HT-29 (cell line): ENCODE data around the gene OR2V1. TPM values are rescaled to one million over a fixed set of nuclear protein-coding genes. Genes with fewer than 3 reads are reported as not detected.
A peak's percentile ranks its signal among the peaks of the same experiment; 100 is the strongest.
"Not testable (repeated sequence)": the region's sequence is repeated elsewhere in the genome, so short reads cannot be mapped to it uniquely, and the experiment has no call there.

Source experiments
- DNase-seq: peaks from one replicate; pipeline ENCODE4 v3.0.0-alpha.2; 2015; ENCODE audit warnings: low spot score
- total RNA-seq: library from RNA; depleted of rRNA; stranded (reverse); fragments of >200 nt; shearing (Covaris generic); gene quantifications from 2 replicates; pipeline ENCODE4 v1.2.3, GENCODE V29; 2014; rRNA removed

OR2V1 gene, protein sequence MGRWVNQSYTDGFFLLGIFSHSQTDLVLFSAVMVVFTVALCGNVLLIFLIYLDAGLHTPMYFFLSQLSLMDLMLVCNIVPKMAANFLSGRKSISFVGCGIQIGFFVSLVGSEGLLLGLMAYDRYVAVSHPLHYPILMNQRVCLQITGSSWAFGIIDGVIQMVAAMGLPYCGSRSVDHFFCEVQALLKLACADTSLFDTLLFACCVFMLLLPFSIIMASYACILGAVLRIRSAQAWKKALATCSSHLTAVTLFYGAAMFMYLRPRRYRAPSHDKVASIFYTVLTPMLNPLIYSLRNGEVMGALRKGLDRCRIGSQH
- total RNA-seq: not detected in 2 replicates

GRCh38 chr5:181130832-181131496 lies at the start of gene OR2V1:
OR2V1 (minus strand) TSS chr5:181131169; CDS start chr5:181125304, 5,865 bp downstream.
- DNase-seq: no peak

GRCh38 chr5:181177559-181177958 lies 46.6 kb upstream of the OR2V1 start:
- DNase-seq: not testable (repeated sequence)

DNA sequence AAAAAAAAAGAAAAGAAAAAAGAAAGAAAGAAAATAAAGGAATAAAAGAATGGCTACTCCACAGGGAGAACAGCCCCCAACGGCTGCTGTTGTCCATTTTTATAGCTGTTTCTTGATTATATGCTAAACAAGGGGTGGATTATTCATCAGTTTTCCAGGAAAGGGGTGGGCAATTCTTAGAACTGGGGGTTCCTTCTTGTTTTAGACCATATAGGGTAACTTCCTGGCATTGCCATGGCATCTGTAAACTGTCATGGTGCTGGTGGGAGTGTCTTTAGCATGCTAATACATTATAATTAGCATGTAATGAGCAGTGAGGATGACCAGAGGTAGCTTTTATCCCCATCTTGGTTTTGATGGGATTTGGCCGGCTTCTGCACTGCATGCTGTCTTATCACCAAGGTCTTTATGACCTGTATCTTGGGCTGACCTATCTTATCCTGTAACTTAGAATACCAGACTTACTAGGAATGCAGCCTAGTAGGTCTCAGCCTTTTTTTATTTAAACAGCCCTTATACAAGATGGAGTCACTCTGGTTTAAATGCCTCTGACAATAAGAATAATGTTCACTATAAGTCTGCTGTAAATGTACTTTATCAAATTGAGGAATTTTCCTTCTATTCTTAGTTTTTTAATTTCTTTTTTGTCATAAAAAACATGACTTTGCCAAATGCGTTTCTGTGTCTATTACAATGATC lies 45.4 kb upstream of the OR2V1 start:
- no peak for DNase-seq

- peak; percentile 92 for DNase-seq
Observed at GRCh38 chr5:181173420-181174342, 42.7 kb upstream of the OR2V1 start.

DNA sequence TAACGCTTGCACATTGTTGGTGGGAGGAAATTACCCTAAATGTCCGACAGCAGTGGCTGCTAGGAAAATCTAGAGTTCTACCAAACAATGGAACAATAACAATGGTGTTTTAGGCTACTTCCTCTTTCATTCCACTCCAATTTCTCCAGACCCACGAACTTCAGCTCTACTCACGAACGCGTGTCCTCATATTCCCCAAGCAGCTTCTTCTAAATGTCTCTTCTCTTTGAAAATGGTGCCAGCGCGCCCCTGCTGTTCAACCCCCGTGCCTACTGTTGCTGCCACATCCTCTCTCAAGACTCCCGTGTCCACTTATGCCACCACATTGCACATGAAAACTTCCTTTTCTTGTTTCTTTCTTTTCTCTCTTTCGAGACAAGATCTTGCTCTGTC lies 42.1 kb upstream of the OR2V1 start:
- peak; percentile 64 for DNase-seq

DNA sequence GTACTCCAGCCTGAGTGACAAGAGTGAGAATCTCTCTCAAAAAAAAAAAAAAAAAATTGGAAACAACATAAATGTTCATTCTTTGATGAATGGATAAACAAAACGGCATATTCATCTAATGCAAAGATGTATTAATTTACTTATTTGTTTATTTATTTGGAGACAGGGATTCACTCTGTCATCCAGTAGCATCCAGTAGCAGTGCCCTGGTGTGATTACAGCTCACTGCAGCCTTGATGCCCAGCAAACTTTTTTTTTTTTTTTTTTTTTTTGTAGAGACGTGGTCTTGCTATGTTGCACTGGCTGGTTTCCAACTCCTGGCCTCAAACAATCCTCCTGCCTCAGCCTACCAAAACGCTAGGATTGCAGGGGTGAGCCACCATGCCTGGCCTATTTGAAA lies 40.8 kb upstream of the OR2V1 start:
- DNase-seq: no peak

GRCh38 chr5:181170996-181171395 lies 40.0 kb upstream of the OR2V1 start:
- DNase-seq: no peak

GRCh38 chr5:181170237-181170825 lies 39.4 kb upstream of the OR2V1 start:
- DNase-seq: no peak

DNA sequence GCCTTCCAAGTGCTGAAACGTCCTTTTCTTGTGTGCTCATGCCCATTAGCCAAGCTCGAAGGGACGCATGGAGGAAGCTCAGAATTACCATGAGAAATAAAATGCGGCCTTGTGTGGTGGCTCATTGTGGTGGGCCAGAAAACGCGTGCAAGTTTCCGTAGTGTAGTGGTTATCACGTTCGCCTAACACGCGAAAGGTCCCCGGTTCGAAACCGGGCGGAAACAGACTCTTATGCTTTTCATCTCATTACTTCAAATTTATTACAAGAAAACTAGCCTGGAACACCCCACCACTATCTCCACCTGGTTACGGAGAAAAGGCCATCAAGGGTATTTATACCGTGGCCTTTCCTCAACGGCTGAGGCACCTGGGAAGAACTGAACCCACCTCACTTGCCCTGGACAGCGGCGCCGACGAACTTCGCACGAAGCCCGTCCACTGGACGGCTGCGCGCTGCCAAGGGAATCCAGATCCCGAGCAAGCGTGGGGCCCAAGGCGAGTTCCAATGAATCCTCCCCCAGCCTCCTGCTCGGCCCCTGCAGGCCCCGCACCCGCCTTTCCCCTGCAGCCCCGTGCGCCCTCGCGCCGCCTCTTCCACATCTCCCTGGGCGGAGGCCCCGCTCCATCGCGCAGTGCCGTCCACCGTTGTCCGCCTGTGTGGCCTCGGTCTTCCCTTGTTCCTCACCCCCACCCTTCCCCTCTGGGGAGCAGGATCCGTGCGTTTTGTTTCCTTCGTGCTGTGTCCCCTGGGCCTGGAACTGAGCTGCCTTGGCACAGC lies 38.7 kb upstream of the OR2V1 start:
- DNase-seq: peak; percentile 77

DNA sequence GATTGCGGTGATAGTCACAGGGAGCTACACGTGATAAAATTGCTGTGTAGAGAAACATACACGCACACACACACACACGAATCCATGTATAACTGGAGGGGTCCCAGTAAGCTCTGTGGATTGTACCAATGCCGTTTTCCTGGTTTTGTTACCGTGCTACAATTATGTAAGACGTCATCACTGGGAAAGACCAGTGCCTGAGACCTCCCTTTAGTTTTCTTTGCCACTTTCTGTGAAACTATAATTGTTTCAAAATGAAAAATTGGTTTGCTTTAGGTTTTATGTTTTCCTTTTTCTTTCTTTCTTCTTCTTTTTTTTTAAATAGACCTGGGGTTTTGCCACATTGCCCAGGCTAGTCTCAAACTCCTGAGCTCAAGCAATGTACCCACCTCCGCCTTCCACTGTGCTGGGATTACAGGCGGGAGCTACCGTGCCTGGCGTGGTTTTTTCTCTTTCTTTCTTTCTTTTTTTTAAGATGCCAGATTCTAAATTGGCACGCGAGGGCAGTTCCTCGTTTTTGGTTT lies 37.7 kb upstream of the OR2V1 start:
- DNase-seq: peak; percentile 22

- DNase-seq: peak; percentile 56
Observed at GRCh38 chr5:181167814-181168488, 37.0 kb upstream of the OR2V1 start.

DNA sequence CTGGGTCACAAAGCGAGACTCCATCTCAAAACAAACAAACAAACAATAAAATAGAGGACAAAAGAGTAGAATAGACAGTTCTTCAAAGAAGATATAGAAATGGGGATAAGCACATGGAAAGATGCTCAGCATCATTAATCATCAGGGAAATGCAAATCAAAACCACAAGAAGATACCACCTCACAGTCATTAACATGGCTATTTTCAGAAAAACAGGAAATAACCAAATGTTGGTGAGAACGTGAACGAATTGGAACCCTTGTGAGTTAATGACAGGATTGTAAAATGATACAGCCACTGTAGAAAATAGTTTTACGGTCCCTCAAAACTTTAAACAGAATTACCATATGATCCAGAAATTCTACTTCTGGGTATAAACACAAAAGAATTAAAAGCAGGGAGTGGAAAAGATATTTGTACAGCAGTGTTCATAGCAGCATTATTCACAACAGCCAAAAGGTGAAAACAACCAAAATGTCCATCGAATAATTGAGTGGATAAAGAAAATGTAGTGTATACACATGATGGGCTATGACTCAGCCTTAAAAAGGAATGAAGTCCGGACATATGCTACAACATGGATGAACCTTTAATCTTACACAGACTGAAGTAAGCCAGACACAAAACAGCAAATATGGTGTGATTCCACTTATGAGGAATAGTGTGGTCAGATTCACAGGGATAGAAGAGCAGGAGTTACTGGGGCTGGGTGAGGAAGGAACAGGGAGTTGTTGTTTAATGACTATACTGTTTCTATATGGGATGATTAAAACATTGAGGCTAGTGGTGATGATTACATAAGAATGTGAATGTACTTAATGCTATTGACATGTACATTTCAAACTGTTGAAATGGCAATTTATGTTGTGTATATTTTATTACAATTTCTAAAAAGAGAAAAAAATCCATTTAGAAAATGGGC lies 36.1 kb upstream of the OR2V1 start:
- DNase-seq: no peak

DNA sequence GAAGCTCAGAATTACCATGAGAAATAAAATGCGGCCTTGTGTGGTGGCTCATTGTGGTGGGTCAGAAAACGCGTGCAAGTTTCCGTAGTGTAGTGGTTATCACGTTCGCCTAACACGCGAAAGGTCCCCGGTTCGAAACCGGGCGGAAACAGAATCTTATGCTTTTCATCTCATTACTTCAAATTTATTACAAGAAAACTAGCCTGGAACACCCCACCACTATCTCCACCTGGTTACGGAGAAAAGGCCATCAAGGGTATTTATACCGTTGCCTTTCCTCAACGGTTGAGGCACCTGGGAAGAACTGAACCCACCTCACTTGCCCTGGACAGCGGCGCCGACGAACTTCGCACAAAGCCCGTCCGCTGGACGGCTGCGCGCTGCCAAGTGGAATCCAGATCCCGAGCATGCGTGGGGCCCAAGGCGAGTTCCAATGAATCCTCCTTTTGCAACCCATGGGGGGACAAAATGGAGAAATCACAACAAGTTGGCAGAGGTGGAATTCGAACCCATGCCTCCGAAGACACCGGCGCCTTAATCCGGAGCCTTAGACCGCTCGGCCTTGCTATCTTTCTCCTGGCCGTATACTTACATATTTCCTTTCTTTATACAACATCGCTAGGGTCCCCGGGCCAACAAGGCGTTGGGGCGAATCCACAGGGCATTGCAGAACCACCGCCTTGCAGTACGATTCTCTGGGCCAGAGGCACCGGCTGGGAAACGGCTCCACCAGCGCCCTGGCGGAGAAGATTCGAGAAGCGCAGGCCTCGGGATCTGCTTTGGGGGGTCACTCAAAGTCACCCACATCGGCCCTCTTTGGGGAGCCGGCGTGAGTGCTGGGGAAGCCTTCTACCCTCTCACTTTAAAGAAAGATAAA lies 33.3 kb upstream of the OR2V1 start:
- DNase-seq: no peak

GRCh38 chr5:181163487-181164075 lies 32.6 kb upstream of the OR2V1 start:
- DNase-seq: no peak

GRCh38 chr5:181161534-181162175 lies 30.7 kb upstream of the OR2V1 start:
- DNase-seq: no peak

GRCh38 chr5:181160755-181161533 lies 30.0 kb upstream of the OR2V1 start:
- peak; percentile 43 for DNase-seq
